ENCODE results near the gene CNDP2. TPM values are rescaled to one million over a fixed set of nuclear protein-coding genes. Genes with fewer than 3 reads are reported as not detected.

Gene CNDP2
- total and polyA plus RNA-seq, 2 of the 13 experiments (the other 11 are each of a cell fraction or from before 2014, with no cell fraction given) = 64.7 to 80.8 TPM

DNA sequence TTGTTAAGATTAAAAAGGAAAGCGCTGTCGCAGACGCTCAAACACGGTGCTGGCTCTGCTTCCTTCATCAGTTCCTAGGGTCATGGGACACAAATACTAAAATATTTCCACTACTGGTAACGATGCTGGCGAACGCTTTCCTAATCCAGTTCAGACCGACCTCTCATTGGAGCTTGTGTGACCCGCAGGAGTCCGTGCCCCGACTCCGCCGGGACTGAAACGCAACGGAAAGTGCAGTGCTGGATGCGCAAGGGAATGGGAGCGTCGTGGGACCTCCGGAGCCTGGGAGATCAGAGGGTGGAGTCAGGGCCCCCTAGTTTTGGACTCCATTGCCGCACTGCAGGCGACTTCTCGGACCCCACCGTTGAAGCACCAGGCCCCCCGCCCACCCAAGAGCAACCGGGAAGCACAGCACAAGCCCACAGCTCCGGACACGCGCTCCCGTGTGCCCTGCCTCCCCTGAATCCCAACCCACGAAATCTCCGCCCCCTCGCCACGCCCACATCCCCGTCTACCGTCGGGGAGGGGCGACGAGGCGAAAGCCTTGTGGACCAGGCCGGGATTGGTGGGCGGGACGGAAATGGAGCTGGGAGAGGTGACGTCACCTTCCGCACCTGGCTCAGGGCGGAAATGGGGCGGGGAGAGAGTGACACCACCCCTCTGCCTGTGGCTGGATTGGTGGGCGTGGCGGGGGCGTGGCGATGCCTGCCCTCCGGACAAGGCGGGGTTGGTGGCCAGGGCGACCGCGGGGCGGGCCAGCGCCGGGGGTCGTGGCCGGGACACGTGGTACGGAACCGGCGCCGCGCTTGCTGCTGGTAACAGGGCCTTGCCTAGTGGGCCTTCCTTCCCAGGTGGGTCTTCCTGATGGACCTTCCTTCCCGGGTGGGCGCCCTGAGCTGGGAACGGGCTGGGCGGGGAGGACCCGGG is at the start of gene CNDP2 (continued):
- peak; percentile 68 to 93 for TF ChIP-seq POLR2A (IDR thresholded peaks at IDR 0.05; ENCODE audit: insufficient read depth in 1 of 2, low read depth in 2 of 2, low read length in 2 of 2)
- TF ChIP-seq, protein P1, sequence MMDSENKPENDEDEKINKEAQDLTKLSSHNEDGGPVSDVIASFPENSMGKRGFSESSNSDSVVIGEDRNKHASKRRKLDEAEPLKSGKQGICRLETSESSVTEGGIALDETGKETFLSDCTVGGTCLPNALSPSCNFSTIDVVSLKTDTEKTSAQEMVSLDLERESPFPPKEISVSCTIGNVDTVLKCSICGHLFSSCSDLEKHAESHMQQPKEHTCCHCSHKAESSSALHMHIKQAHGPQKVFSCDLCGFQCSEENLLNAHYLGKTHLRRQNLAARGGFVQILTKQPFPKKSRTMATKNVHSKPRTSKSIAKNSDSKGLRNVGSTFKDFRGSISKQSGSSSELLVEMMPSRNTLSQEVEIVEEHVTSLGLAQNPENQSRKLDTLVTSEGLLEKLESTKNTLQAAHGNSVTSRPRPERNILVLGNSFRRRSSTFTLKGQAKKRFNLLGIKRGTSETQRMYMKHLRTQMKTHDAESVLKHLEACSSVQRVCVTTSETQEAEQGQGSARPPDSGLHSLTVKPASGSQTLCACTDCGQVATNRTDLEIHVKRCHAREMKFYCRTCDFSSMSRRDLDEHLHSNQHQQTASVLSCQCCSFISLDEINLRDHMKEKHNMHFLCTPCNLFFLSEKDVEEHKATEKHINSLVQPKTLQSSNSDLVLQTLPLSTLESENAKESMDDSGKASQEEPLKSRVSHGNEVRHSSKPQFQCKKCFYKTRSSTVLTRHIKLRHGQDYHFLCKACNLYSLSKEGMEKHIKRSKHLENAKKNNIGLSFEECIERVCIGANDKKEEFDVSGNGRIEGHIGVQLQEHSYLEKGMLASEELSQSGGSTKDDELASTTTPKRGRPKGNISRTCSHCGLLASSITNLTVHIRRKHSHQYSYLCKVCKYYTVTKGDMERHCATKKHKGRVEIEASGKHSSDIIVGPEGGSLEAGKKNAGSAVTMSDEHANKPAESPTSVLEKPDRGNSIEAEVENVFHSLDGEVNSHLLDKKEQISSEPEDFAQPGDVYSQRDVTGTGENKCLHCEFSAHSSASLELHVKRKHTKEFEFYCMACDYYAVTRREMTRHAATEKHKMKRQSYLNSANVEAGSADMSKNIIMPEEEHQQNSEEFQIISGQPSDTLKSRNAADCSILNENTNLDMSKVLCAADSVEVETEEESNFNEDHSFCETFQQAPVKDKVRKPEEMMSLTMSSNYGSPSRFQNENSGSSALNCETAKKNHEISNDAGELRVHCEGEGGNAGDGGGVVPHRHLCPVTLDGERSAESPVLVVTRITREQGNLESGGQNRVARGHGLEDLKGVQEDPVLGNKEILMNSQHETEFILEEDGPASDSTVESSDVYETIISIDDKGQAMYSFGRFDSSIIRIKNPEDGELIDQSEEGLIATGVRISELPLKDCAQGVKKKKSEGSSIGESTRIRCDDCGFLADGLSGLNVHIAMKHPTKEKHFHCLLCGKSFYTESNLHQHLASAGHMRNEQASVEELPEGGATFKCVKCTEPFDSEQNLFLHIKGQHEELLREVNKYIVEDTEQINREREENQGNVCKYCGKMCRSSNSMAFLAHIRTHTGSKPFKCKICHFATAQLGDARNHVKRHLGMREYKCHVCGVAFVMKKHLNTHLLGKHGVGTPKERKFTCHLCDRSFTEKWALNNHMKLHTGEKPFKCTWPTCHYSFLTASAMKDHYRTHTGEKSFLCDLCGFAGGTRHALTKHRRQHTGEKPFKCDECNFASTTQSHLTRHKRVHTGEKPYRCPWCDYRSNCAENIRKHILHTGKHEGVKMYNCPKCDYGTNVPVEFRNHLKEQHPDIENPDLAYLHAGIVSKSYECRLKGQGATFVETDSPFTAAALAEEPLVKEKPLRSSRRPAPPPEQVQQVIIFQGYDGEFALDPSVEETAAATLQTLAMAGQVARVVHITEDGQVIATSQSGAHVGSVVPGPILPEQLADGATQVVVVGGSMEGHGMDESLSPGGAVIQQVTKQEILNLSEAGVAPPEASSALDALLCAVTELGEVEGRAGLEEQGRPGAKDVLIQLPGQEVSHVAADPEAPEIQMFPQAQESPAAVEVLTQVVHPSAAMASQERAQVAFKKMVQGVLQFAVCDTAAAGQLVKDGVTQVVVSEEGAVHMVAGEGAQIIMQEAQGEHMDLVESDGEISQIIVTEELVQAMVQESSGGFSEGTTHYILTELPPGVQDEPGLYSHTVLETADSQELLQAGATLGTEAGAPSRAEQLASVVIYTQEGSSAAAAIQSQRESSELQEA (CRISPR knock-in tag; IDR thresholded peaks at IDR 0.05; ENCODE audit: not compliant biosample characterization) = no peak
- TF ChIP-seq ZNF788 (CRISPR knock-in tag; IDR thresholded peaks at IDR 0.05; ENCODE audit: borderline replicate concordance) = peak; percentile 91; the same call in 1 of the 2 replicates
- TF ChIP-seq MAZ (IDR thresholded peaks at IDR 0.05; ENCODE audit: borderline replicate concordance, low read depth, low read length) = peak; percentile 64
- peak; percentile 97 for TF ChIP-seq MAZ (CRISPR knock-in tag; IDR thresholded peaks at IDR 0.05; ENCODE audit: low read depth)
- TF ChIP-seq, protein P2, sequence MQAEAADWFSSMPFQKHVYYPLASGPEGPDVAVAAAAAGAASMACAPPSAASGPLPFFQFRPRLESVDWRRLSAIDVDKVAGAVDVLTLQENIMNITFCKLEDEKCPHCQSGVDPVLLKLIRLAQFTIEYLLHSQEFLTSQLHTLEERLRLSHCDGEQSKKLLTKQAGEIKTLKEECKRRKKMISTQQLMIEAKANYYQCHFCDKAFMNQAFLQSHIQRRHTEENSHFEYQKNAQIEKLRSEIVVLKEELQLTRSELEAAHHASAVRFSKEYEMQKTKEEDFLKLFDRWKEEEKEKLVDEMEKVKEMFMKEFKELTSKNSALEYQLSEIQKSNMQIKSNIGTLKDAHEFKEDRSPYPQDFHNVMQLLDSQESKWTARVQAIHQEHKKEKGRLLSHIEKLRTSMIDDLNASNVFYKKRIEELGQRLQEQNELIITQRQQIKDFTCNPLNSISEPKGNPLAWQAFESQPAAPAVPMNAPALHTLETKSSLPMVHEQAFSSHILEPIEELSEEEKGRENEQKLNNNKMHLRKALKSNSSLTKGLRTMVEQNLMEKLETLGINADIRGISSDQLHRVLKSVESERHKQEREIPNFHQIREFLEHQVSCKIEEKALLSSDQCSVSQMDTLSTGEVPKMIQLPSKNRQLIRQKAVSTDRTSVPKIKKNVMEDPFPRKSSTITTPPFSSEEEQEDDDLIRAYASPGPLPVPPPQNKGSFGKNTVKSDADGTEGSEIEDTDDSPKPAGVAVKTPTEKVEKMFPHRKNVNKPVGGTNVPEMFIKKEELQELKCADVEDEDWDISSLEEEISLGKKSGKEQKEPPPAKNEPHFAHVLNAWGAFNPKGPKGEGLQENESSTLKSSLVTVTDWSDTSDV (CRISPR knock-in tag; IDR thresholded peaks at IDR 0.05) = no peak
- TF ChIP-seq ZNF205 (CRISPR knock-in tag; IDR thresholded peaks at IDR 0.05) = no peak; the same call in 1 of the 2 replicates
- TF ChIP-seq, protein P3, sequence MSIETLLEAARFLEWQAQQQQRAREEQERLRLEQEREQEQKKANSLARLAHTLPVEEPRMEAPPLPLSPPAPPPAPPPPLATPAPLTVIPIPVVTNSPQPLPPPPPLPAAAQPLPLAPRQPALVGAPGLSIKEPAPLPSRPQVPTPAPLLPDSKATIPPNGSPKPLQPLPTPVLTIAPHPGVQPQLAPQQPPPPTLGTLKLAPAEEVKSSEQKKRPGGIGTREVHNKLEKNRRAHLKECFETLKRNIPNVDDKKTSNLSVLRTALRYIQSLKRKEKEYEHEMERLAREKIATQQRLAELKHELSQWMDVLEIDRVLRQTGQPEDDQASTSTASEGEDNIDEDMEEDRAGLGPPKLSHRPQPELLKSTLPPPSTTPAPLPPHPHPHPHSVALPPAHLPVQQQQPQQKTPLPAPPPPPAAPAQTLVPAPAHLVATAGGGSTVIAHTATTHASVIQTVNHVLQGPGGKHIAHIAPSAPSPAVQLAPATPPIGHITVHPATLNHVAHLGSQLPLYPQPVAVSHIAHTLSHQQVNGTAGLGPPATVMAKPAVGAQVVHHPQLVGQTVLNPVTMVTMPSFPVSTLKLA (IDR thresholded peaks at IDR 0.05) = peak; percentile 85
- TF ChIP-seq, protein P4, sequence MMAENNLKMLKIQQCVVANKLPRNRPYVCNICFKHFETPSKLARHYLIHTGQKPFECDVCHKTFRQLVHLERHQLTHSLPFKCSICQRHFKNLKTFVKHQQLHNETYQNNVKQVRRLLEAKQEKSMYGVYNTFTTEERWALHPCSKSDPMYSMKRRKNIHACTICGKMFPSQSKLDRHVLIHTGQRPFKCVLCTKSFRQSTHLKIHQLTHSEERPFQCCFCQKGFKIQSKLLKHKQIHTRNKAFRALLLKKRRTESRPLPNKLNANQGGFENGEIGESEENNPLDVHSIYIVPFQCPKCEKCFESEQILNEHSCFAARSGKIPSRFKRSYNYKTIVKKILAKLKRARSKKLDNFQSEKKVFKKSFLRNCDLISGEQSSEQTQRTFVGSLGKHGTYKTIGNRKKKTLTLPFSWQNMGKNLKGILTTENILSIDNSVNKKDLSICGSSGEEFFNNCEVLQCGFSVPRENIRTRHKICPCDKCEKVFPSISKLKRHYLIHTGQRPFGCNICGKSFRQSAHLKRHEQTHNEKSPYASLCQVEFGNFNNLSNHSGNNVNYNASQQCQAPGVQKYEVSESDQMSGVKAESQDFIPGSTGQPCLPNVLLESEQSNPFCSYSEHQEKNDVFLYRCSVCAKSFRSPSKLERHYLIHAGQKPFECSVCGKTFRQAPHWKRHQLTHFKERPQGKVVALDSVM (CRISPR knock-in tag; IDR thresholded peaks at IDR 0.05) = 0 out of 2 replicates have a peak, but pooled peaks have one; percentile 5
- peak; percentile 9 for TF ChIP-seq YY1 (IDR thresholded peaks at IDR 0.05; ENCODE audit: insufficient read depth, insufficient replicate concordance, low read depth, low read length)
- peak; percentile 74 for TF ChIP-seq ZNF501 (CRISPR knock-in tag; IDR thresholded peaks at IDR 0.05)
- peak; percentile 72 for TF ChIP-seq KDM2A (CRISPR knock-in tag; IDR thresholded peaks at IDR 0.05; ENCODE audit: borderline replicate concordance, low read depth)

All from HepG2 (cell line).